Peyer's patch (tissue), 4 donors: ENCODE results near the gene ADGRE1. TPM values are rescaled to one million over a fixed set of nuclear protein-coding genes. Genes with fewer than 3 reads are reported as not detected.

Experiments used
- DNase-seq, 3 donors: peaks; one replicate each; pipeline ENCODE4 v3.0.0-alpha.2; 2017 to 2019
- H3K27ac ChIP-seq, 4 donors: fragments of 200-600 bp; sonication (generic); one replicate each; pipeline ENCODE4 v1.5.1; 2016 to 2019
- H3K27me3 ChIP-seq, 2 donors: fragments of 200-600 bp; sonication (generic); one replicate each; pipeline ENCODE4 v1.5.1; 2019
- H3K36me3 ChIP-seq, 3 donors: fragments of 200-600 bp; sonication (generic); one replicate each; pipeline ENCODE4 v1.5.1; 2016 to 2019
- H3K4me1 ChIP-seq, 4 donors: fragments of 200-600 bp; sonication (generic); one replicate each; pipeline ENCODE4 v1.5.1; 2016 to 2019
- H3K4me3 ChIP-seq, 4 donors: fragments of 200-600 bp; sonication (generic); 1 replicate in 3 of 4; 2 replicates in 1 of 4; pipeline ENCODE4 v1.5.1; 2016 to 2019; ENCODE audit warnings: mild to moderate bottlenecking in 1 of 4
- H3K9me3 ChIP-seq, 4 donors: fragments of 200-600 bp; sonication (generic); one replicate each; pipeline ENCODE4 v1.5.1; 2016 to 2019; ENCODE audit warnings: mild to moderate bottlenecking in 1 of 4
- POLR2A ChIP-seq, 2 donors: fragments of 450-650 bp; IDR thresholded peaks; one replicate each; pipeline ENCODE4 v1.5.1; 2017; ENCODE audit warnings: antibody characterized with exemption in 2 of 2, mild to moderate bottlenecking in 2 of 2, moderate library complexity in 2 of 2
- total RNA-seq, 4 donors: library from RNA; depleted of rRNA; stranded (reverse); fragments of >200 nt; gene quantifications; one replicate each; pipeline ENCODE4 v1.1.0, GENCODE V29; 2016
- TF ChIP-seq, protein P1 (sequence below), 6 experiments: fragments of 450-650 bp in 4 of 6; fragments of 200-600 bp in 2 of 6; sonication (generic) in 1 of 6; IDR thresholded peaks; one replicate each; pipeline ENCODE4 v1.5.1; 2017 to 2019; ENCODE audit warnings: antibody characterized with exemption in 6 of 6, mild to moderate bottlenecking in 3 of 6, moderate library complexity in 1 of 6

ADGRE1 gene
- total RNA-seq, 4 donors from 2014 or later = 1.7 TPM; not detected in 3

DNA sequence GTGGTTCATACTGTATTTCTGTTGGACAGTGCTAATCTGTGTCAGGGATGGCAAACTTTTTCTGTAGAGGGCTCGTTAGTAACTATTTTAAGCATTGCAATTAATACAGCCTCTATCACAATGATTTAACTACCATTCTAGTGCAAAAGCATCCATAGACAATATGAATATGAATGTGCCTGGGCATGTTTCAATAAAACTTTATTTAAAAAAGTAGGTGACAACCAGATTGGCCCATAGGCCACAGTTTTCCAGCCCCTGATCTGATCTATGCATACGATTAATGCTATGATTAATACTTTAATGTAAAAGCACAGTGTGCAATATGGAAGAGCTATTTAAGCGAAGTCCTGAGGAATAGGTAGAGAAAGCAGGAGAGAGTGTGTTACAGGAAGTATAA is 29.6 kb downstream of the ADGRE1 start:
- Histone ChIP-seq H3K4me1 (no peaks in the 10 kb centered on the region), H3K9me3 (peaks cover 0 to 9% (median 0%) of the 10 kb centered on the region in 4 donors), H3K36me3 (no peaks in the 10 kb centered on the region), H3K27ac (no peak overlapping the region), H3K27me3 (no peaks in the 10 kb centered on the region), H3K4me3 (no peak overlapping the region)
- no peak for DNase-seq
- no peak for TF ChIP-seq POLR2A (IDR thresholded peaks at IDR 0.05)
- TF ChIP-seq, protein P1, sequence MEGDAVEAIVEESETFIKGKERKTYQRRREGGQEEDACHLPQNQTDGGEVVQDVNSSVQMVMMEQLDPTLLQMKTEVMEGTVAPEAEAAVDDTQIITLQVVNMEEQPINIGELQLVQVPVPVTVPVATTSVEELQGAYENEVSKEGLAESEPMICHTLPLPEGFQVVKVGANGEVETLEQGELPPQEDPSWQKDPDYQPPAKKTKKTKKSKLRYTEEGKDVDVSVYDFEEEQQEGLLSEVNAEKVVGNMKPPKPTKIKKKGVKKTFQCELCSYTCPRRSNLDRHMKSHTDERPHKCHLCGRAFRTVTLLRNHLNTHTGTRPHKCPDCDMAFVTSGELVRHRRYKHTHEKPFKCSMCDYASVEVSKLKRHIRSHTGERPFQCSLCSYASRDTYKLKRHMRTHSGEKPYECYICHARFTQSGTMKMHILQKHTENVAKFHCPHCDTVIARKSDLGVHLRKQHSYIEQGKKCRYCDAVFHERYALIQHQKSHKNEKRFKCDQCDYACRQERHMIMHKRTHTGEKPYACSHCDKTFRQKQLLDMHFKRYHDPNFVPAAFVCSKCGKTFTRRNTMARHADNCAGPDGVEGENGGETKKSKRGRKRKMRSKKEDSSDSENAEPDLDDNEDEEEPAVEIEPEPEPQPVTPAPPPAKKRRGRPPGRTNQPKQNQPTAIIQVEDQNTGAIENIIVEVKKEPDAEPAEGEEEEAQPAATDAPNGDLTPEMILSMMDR (IDR thresholded peaks at IDR 0.05) = no peak

DNA sequence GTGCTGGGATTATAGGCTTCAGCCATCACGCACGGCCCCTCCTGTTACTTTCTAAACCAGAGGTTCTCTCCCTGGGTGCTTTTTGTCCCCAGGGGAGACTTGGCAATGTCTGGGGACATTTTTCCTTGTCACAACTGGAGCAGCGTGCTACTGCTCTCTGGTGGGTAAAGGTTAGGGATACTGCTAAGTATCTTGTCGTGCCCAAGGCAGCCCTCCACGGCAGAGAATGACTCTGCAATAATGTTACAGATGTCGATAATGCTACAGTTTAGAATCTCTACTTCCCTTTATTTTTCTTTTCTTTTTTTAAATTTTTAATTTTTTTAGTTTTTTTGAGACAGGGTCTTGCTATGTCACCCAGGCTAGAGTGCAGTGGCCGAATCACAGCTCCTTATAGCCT is 38.0 kb downstream of the ADGRE1 start:
- no peak for DNase-seq
- peaks cover 0 to 6% (median 0%) of the 10 kb centered on the region in 4 donors for H3K9me3 ChIP-seq
- no peaks in the 10 kb centered on the region for H3K36me3 ChIP-seq
- no peaks in the 10 kb centered on the region for H3K27me3 ChIP-seq
- no peak overlapping the region for H3K4me3 ChIP-seq
- no peaks in the 10 kb centered on the region for H3K4me1 ChIP-seq
- no peak overlapping the region for H3K27ac ChIP-seq
- no peak for TF ChIP-seq POLR2A (IDR thresholded peaks at IDR 0.05)
- TF ChIP-seq, protein P1 (IDR thresholded peaks at IDR 0.05) = no peak

DNA sequence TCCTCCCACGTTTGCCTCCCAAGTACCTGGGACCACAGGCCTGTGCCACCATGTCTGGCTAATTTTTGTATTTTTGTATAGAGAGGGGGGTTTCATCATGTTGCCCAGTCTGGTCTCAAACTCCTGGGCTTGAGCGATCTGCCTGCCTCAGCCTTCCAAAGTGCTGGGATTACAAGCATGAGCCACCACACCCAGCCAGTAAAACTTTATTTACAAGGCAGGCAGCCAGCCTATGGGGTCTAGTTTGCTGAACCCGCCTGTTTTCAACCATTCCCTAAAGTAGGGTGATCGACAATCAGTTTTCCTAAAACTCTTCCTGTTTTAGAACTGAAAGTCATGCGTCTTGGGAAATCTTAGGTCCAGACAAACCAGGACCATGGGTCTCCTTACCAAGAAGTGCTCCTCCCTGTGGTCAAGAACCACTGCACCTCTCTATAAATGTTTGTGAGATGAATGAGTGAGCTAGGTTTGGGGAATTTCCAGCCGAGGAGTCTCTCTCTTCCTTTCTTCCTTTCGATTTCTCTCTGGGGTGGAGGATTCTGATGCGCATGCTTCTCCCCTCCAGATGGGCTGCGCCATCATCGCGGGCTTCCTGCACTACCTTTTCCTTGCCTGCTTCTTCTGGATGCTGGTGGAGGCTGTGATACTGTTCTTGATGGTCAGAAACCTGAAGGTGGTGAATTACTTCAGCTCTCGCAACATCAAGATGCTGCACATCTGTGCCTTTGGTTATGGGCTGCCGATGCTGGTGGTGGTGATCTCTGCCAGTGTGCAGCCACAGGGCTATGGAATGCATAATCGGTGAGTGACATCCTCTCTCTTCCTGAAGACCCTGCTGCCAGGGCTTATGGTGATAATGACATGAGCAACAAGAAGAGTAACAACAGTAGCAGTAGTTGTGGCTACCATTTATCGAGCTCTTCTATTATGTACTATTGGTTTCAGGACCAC is 38.7 kb downstream of the ADGRE1 start:
- TF ChIP-seq, protein P1 (IDR thresholded peaks at IDR 0.05) = no peak
- TF ChIP-seq POLR2A (IDR thresholded peaks at IDR 0.05) = no peak
- H3K27me3 ChIP-seq = no peaks in the 10 kb centered on the region
- no peaks in the 10 kb centered on the region for H3K4me1 ChIP-seq
- H3K27ac ChIP-seq = no peak overlapping the region
- no peaks in the 10 kb centered on the region for H3K36me3 ChIP-seq
- H3K4me3 ChIP-seq = no peak overlapping the region
- H3K9me3 ChIP-seq = peaks cover 0 to 6% (median 0%) of the 10 kb centered on the region in 4 donors
- no peak for DNase-seq

DNA sequence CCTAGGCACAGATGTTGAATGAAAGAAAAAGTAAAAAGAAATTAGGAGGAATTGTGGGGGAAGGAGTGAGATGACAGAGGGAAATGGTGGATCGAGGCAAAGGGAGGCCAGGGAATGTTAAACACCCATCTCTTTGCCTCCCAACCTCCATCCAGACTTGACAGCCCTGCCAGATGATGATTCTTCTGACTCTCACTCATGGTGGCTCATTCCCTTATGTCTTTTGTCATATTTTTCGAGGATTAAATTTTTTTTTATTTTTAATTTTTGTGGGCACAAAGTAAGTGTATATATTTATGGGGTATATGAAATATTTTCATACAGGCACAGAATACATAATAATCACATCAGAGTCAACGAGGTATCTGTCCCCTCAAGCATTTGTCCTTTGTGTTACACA is 42.8 kb downstream of the ADGRE1 start:
- TF ChIP-seq POLR2A (IDR thresholded peaks at IDR 0.05) = no peak
- TF ChIP-seq, protein P1 (IDR thresholded peaks at IDR 0.05) = no peak
- no peak overlapping the region for H3K27ac ChIP-seq
- peaks cover 0 to 11% (median 0%) of the 10 kb centered on the region in 4 donors for H3K9me3 ChIP-seq
- H3K36me3 ChIP-seq = no peaks in the 10 kb centered on the region
- DNase-seq = no peak
- H3K4me1 ChIP-seq = no peaks in the 10 kb centered on the region
- H3K4me3 ChIP-seq = no peak overlapping the region
- no peaks in the 10 kb centered on the region for H3K27me3 ChIP-seq

DNA sequence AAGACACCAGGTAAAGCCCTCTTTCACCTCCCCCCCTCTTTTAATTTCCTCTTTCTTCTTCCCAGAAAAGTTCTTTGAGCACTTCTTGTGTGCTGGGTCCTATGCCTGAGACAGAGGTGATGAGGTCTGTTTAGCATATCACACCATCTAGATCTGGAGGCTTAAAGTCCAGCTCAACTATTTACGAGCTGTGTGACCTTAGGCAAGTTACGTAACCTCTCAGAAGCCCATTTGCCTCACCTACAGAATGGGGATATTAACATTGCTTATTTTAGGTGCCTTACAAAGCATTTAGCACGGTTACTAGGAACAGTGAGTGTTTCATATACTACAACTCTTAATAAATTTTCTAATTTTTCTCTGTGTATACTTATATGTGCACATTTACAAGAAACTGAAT is 47.7 kb downstream of the ADGRE1 start:
- H3K9me3 ChIP-seq = peaks cover 0 to 6% (median 0%) of the 10 kb centered on the region in 4 donors
- H3K27ac ChIP-seq = no peak overlapping the region
- DNase-seq = no peak
- H3K4me3 ChIP-seq = no peak overlapping the region
- TF ChIP-seq, protein P1 (IDR thresholded peaks at IDR 0.05) = no peak
- no peak for TF ChIP-seq POLR2A (IDR thresholded peaks at IDR 0.05)
- H3K4me1 ChIP-seq = no peaks in the 10 kb centered on the region
- H3K36me3 ChIP-seq = no peaks in the 10 kb centered on the region
- no peaks in the 10 kb centered on the region for H3K27me3 ChIP-seq
